Measurements from ENCODE around the gene MKS1.
A peak's percentile ranks its signal among the peaks of the same experiment; 100 is the strongest.

MKS1 gene

GRCh38 chr17:58228679-58229078 is 9.6 kb upstream of the MKS1 start:
- H3K4me3 ChIP-seq (ENCODE audit: low read depth, low read length) = no peak overlapping the region
- no peak for DNase-seq (ENCODE audit: low read depth)
- TF ChIP-seq CTCF (IDR thresholded peaks at IDR 0.05; ENCODE audit: control insufficient read depth, extremely low read depth, insufficient read depth) = no peak

DNA sequence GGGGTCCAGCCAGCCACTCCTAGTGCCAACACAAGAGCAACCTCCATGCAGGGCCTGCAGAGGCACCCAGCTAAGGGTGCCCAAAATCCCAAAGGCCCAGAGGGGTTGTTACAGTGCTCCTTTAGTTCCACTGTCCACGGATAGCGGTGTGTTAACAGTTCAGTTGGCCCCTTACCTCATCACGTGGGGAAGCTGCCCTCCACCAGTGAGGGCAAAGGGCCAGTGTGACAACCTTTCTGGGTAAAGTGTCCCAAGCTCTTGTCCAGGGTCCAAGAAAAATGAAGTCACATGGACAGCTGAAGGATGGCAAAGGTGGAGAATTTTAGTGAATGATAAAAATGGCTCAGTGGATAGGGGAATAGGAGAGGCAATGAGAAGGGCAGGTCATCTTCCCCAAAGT is 8.7 kb upstream of the MKS1 start:
- no peak overlapping the region for H3K4me3 ChIP-seq (ENCODE audit: low read depth, low read length)
- no peak for TF ChIP-seq CTCF (IDR thresholded peaks at IDR 0.05; ENCODE audit: control insufficient read depth, extremely low read depth, insufficient read depth)
- no peak for DNase-seq (ENCODE audit: low read depth)

DNA sequence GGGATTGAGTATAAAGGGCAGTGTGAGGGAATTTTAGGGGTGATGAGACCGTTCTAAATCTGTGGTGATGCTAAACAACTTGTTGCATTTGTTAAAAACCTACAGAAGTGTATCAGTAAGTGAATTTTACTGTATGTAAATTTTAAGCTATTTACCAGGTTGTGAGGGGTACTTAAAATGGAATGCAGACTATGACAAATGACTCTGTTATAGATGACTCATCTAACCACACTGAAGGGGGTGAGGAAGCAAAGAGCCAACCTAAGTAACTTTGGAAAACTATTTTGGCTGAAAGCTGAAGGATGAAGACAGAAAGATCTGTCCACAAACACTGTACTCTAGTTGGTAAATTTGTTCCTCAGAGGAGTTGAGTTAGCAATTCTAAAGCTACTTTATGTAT is 5.3 kb upstream of the MKS1 start:
- TF ChIP-seq CTCF (IDR thresholded peaks at IDR 0.05; ENCODE audit: control insufficient read depth, extremely low read depth, insufficient read depth) = no peak
- no peak for DNase-seq (ENCODE audit: low read depth)
- H3K4me3 ChIP-seq (ENCODE audit: low read depth, low read length) = no peak overlapping the region

DNA sequence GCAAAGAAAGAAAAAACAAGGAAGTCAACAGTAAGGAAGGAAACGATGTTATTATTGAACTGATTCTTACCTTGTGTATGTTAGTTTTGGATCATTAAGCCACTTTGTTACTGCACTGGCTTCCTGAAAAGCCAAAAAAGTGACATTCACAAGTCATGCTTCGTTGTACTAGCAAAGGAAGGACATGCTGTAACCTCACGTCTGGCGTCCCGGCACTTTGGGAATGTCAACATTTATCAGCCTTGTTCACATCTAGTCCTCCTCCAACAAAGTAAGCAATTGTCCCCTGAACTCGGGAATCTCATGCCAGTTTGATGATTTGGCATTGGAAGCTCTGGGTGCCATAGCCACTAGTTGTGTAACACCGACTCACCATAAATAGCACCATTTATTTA is 731 bp upstream of the MKS1 start:
- peak; percentile 13 for DNase-seq (ENCODE audit: low read depth)
- peak overlapping the region; percentile 95 for H3K4me3 ChIP-seq (ENCODE audit: low read depth, low read length)
- no peak for TF ChIP-seq CTCF (IDR thresholded peaks at IDR 0.05; ENCODE audit: control insufficient read depth, extremely low read depth, insufficient read depth)

GRCh38 chr17:58217766-58218165 is 1.3 kb downstream of the MKS1 start:
- TF ChIP-seq CTCF (IDR thresholded peaks at IDR 0.05; ENCODE audit: control insufficient read depth, extremely low read depth, insufficient read depth) = no peak
- H3K4me3 ChIP-seq (ENCODE audit: low read depth, low read length) = no peak overlapping the region
- DNase-seq (ENCODE audit: low read depth) = no peak

DNA sequence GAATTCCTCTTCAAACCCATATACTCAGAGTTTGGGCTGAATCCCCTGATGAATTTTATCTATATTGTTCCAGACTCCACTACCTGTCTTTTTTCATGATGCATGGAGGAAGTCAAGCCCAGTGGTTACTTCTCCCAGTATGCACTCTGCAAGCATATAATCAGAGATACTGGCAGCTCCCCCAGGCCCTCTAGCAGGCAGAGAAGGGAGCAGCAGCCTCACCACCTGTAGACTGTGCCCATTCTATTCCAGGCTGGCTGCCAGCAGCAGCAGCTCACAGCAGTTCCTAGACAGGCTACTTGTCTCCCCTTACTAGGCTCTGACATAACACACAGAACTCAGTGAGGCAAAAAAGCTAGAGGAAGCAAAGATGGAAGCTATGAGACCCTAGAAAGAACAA is 3.4 kb downstream of the MKS1 start:
- H3K4me3 ChIP-seq (ENCODE audit: low read depth, low read length) = no peak overlapping the region
- TF ChIP-seq CTCF (IDR thresholded peaks at IDR 0.05; ENCODE audit: control insufficient read depth, extremely low read depth, insufficient read depth) = peak; percentile 33
- DNase-seq (ENCODE audit: low read depth) = no peak

DNA sequence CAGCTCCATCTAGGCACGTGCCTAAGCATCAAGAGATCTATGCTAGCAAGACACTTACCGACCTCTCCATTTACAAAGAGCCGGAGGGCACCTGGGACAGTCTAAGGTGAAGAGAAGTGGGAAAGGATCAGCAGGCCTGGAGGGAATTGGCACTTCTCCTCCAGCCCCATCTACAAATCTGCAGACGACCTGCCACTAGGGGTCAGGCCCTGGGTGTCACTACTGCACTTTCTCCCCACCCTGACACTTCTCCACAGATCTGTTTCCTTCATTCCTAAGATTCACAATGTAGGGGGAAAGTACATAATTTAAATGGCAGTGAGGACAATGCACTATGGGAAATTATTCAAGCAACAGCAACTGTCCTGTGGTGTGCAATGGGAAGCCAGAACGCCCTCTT is 8.1 kb downstream of the MKS1 start:
- no peak for TF ChIP-seq CTCF (IDR thresholded peaks at IDR 0.05; ENCODE audit: control insufficient read depth, extremely low read depth, insufficient read depth)
- no peak for DNase-seq (ENCODE audit: low read depth)
- no peak overlapping the region for H3K4me3 ChIP-seq (ENCODE audit: low read depth, low read length)

All from LNCaP clone FGC (cell line).